Omental fat pad (tissue), 4 donors: ENCODE measurements around the gene CCDC88A. TPM values are rescaled to one million over a fixed set of nuclear protein-coding genes. Genes with fewer than 3 reads are reported as not detected.

Source experiments
- ATAC-seq: fragments of 150-250 bp; one replicate; pipeline ENCODE4 v1.9.1; 2016; ENCODE audit warnings: mild to moderate bottlenecking, moderate library complexity; ENCODE audit not compliant: low FRiP score
- DNase-seq: peaks from one replicate; pipeline ENCODE4 v3.0.0-alpha.2; 2019; ENCODE audit warnings: low spot score
- total RNA-seq, 4 donors: library from RNA; depleted of rRNA; stranded (reverse); fragments of >200 nt; gene quantifications; one replicate each; pipeline ENCODE4 v1.1.0, GENCODE V29; 2016
- TF ChIP-seq, protein P1 (sequence below), 3 donors: fragments of 450-650 bp; IDR thresholded peaks; one replicate each; pipeline ENCODE4 v1.5.1; 2016 to 2017; ENCODE audit warnings: antibody characterized with exemption in 3 of 3, mild to moderate bottlenecking in 3 of 3, moderate library complexity in 2 of 3

The CCDC88A gene, protein sequence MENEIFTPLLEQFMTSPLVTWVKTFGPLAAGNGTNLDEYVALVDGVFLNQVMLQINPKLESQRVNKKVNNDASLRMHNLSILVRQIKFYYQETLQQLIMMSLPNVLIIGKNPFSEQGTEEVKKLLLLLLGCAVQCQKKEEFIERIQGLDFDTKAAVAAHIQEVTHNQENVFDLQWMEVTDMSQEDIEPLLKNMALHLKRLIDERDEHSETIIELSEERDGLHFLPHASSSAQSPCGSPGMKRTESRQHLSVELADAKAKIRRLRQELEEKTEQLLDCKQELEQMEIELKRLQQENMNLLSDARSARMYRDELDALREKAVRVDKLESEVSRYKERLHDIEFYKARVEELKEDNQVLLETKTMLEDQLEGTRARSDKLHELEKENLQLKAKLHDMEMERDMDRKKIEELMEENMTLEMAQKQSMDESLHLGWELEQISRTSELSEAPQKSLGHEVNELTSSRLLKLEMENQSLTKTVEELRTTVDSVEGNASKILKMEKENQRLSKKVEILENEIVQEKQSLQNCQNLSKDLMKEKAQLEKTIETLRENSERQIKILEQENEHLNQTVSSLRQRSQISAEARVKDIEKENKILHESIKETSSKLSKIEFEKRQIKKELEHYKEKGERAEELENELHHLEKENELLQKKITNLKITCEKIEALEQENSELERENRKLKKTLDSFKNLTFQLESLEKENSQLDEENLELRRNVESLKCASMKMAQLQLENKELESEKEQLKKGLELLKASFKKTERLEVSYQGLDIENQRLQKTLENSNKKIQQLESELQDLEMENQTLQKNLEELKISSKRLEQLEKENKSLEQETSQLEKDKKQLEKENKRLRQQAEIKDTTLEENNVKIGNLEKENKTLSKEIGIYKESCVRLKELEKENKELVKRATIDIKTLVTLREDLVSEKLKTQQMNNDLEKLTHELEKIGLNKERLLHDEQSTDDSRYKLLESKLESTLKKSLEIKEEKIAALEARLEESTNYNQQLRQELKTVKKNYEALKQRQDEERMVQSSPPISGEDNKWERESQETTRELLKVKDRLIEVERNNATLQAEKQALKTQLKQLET (N-terminal part only)
- 100 to 1,000 TPM in 1 of 4 donors, 10 to 100 TPM in 3; 38.0 to 141 (median 64.3) TPM for total RNA-seq

DNA sequence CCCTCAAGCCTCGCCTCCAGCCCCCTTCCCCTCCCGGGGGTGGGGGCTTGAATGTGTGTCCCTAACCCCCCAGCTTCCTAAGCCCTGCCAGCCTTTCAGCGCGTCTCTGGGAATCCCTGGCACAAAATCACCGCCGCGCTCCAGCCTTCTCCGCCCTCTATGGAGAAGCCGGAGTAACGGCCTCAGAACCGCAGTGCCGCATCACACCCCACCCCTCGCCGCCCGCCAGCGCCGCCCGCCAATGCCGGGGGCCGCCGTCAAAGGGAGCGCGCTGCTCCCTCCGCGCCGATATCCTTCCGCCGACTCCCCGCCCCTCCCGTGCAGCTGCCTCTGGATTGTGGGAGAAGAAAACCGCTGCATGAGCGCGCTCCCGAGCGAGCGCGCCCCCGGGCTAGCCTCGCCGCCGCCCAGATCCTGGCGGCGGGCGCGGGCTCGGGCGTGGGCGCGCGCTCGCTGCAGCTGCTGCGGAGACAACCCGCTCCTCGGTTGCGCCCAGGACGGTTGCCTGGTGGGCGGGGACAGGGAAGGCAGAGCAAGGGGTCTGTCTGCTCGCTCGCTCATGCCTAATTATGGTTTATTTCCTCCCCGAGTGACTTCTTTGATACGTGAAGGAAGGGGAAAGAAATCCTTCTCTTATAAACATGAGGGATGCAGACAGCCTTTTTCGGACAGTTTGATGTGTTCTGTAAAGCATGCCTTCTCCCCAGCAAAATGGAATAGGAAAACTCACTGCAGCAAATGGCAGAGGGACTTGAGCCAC lies at the start of gene CCDC88A:
TSS of gene CCDC88A (minus strand) at position 178 of the 760 bp plus-strand sequence. CDS start 777 bp downstream, outside the sequence.
- ATAC-seq (peak; percentile 99), DNase-seq (peak; percentile 81)
- TF ChIP-seq, protein P1, sequence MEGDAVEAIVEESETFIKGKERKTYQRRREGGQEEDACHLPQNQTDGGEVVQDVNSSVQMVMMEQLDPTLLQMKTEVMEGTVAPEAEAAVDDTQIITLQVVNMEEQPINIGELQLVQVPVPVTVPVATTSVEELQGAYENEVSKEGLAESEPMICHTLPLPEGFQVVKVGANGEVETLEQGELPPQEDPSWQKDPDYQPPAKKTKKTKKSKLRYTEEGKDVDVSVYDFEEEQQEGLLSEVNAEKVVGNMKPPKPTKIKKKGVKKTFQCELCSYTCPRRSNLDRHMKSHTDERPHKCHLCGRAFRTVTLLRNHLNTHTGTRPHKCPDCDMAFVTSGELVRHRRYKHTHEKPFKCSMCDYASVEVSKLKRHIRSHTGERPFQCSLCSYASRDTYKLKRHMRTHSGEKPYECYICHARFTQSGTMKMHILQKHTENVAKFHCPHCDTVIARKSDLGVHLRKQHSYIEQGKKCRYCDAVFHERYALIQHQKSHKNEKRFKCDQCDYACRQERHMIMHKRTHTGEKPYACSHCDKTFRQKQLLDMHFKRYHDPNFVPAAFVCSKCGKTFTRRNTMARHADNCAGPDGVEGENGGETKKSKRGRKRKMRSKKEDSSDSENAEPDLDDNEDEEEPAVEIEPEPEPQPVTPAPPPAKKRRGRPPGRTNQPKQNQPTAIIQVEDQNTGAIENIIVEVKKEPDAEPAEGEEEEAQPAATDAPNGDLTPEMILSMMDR (IDR thresholded peaks at IDR 0.05) = no peak

DNA sequence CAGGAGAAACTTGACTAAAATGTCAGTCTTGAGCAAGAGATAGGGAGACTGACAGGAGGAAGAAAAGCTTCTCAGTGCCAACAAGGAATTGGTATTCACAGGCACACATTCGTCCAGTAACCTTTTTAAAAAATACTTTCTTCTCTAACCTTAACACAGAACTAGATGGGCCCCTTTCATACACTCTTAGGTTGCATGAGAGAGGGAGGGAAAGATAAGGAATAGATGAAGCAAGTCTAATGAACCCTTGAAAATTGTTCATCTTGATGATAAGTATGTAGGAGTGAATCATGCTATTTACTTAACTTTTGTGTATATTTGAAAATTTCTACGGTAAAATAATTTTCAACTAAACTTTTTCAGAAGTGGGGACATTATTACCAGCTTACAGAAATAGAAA lies 42.0 kb upstream of the CCDC88A start:
- peak; percentile 41 for ATAC-seq
- TF ChIP-seq, protein P1 (IDR thresholded peaks at IDR 0.05) = no peak
- no peak for DNase-seq

DNA sequence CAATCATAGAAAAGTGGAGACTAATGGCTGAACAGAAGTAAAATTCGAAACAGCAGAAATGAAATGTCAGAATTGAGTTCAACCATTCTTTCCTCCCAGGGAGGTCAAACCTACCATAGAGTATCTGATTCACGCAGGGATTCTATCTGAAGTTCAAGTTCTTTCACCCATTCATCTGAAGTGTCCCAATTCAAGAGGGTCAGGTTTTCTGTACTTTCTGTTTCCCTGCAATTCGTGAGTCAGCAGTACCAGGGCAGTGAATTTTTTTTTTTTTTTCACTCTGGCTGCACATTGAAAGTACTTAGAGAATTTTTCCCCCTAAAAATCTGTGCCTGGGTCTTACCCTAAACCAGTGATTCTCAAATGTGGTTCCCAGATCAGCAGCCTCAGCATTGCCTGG lies 40.9 kb upstream of the CCDC88A start:
- TF ChIP-seq, protein P1 (IDR thresholded peaks at IDR 0.05) = no peak
- ATAC-seq (peak; percentile 78), DNase-seq (no peak)

DNA sequence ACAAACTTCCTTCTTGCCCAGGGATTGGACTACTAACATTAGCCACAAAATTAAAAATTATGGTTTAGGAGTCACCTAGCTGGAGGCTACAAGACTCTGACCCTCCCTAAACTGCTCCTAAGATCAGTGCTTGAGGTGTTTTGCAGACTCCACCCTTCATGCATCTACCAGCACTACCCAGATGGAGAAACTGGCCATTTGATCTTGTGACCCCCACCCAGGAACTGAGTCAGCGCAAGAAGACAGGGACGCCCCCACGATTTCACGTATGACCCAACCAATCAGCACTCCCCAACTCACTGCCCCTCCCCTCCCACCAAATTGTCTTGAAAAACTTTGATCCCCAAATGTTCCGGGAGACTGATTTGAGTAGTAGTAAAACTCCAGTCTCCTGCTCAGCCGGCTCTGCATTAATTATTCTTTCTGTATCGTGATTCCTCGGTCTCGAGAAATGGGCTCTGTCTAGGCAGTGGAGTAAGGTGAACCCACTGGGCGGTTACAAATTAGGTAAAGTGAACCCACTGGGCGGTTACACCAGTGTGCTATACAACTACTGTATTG lies 40.1 kb upstream of the CCDC88A start:
- TF ChIP-seq, protein P1 (IDR thresholded peaks at IDR 0.05) = no peak
- no peak for ATAC-seq
- no peak for DNase-seq

DNA sequence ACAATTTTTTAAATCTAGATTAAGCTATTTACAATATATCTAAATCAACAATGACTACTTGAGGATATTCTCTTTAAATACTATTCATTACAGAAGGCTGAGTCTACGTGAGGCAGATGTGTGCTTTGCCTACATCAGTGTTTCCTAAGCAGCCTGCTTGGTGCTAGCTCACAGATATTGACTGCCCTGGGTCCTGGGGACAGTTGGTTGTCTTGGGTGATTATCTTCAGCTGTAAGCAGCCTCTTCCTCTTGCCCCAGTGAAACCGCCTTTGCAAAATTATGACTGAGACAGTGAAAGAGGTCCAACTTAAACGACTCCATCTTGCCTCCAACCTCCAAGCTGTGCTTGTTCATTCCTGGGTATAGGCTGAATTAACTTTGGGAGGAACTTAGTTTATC lies 39.6 kb upstream of the CCDC88A start:
- ATAC-seq = no peak
- TF ChIP-seq, protein P1 (IDR thresholded peaks at IDR 0.05) = no peak
- no peak for DNase-seq

DNA sequence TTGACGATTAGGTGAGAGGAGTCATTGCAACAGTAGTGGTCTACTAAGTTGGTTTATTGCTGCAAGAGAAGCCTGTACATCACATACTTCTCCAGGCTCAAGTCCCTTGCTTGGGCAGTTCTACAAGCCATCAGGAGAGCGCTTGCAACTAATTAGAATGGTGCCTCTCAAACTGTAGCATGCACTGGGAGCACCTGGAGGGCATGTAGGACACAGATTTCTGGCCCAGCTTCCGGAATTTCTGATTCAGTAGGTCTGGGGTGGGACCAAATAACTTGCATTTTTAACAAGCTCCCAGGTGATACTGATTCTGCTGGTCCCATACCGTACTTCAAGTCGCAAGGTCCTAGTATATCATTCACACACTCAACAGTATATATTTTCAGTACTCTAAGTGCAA lies 34.5 kb upstream of the CCDC88A start:
- no peak for DNase-seq
- TF ChIP-seq, protein P1 (IDR thresholded peaks at IDR 0.05) = no peak
- ATAC-seq = no peak
